ENCODE measurements around the gene RAMP3.

Gene RAMP3

GRCh38 chr7:45181286-45181960 is 23.8 kb downstream of the RAMP3 start:
- DNase-seq = no peak

- DNase-seq = no peak
Measured at GRCh38 chr7:45181991-45182855, 24.6 kb downstream of the RAMP3 start.

GRCh38 chr7:45182856-45183710 is 25.5 kb downstream of the RAMP3 start:
- no peak for DNase-seq

- no peak for DNase-seq
Measured at GRCh38 chr7:45183711-45184210, 26.2 kb downstream of the RAMP3 start.

GRCh38 chr7:45184326-45185027 is 26.9 kb downstream of the RAMP3 start:
- no peak for DNase-seq

GRCh38 chr7:45185028-45185863 is 27.7 kb downstream of the RAMP3 start:
- DNase-seq = no peak

- no peak for DNase-seq
Measured at GRCh38 chr7:45185864-45186250, 28.3 kb downstream of the RAMP3 start.

- DNase-seq = no peak
Measured at GRCh38 chr7:45186261-45186813, 28.7 kb downstream of the RAMP3 start.

GRCh38 chr7:45187089-45187945 is 29.7 kb downstream of the RAMP3 start:
- DNase-seq = no peak

- DNase-seq = no peak
Measured at GRCh38 chr7:45187946-45188411, 30.4 kb downstream of the RAMP3 start.

- no peak for DNase-seq
Measured at GRCh38 chr7:45188736-45189135, 31.1 kb downstream of the RAMP3 start.

- no peak for DNase-seq
Measured at GRCh38 chr7:45189151-45189970, 31.8 kb downstream of the RAMP3 start.

- DNase-seq = no peak
Measured at GRCh38 chr7:45190406-45191165, 33.0 kb downstream of the RAMP3 start.

- no peak for DNase-seq
Measured at GRCh38 chr7:45191396-45191795, 33.8 kb downstream of the RAMP3 start.

GRCh38 chr7:45192621-45193041 is 35.0 kb downstream of the RAMP3 start:
- no peak for DNase-seq

- no peak for DNase-seq
Measured at GRCh38 chr7:45193828-45194227, 36.2 kb downstream of the RAMP3 start.

GRCh38 chr7:45196374-45196773 is 38.8 kb downstream of the RAMP3 start:
- DNase-seq = no peak

GRCh38 chr7:45197461-45197860 is 39.9 kb downstream of the RAMP3 start:
- DNase-seq = no peak
